ENCODE measurements around the gene DPP6. TPM values are rescaled to one million over a fixed set of nuclear protein-coding genes. Genes with fewer than 3 reads are reported as not detected.

DPP6 gene
- total RNA-seq, 1 donor from 2014 or later = 1.4 TPM

GRCh38 chr7:154873500-154874121 is 821.4 kb downstream of the DPP6 start:
- Mint-ChIP-seq H3K27ac (ENCODE audit: unreplicated experiment) (no peak overlapping the region), H3K9me3 (ENCODE audit: unreplicated experiment) (no peaks in the 10 kb centered on the region), H3K4me1 (ENCODE audit: unreplicated experiment) (peaks cover 6% of the 10 kb centered on the region), H3K4me3 (ENCODE audit: unreplicated experiment) (no peak overlapping the region), H3K36me3 (ENCODE audit: low read depth, unreplicated experiment) (peaks cover 4% of the 10 kb centered on the region), H3K27me3 (ENCODE audit: unreplicated experiment) (peaks cover 13% of the 10 kb centered on the region)
- no peak for DNase-seq (ENCODE audit: low spot score)
- no peak for TF ChIP-seq CTCF (IDR thresholded peaks at IDR 0.05; ENCODE audit: unreplicated experiment)

DNA sequence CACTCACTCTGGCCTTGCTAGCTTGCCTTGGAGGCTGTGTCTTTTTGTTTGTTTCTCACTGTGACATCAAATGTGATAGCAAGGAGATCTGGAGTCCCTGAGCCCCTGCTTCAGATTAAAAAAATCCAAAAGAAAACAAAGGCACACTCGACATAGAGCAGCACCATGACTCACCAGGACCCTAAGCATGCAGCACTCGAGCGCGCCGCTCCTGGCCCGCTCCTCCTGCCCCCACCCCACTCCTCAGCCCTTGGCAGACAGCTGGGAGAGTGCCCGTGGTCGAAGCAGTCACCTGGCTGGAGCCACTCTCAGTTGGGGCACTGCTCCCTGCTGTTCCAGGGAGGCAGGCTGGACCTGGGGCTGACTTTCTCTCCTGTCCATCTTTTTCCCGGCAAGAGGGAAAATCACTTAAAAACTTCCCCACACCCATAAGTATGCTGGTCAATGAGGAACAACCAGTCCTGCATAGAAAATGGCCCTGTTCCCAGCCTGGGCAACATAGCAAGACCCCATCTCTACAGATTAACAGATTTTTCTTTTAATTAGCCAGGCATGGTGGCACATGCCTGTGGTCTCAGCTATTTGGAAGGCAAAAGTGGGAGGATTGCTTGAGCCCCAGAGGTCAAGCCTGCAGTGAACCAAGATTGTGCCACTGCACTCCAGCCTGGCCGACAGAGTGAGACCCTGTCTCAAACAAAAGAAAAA is 822.4 kb downstream of the DPP6 start:
- H3K36me3 Mint-ChIP-seq (ENCODE audit: low read depth, unreplicated experiment) = peaks cover 4% of the 10 kb centered on the region
- no peak overlapping the region for H3K4me3 Mint-ChIP-seq (ENCODE audit: unreplicated experiment)
- H3K27me3 Mint-ChIP-seq (ENCODE audit: unreplicated experiment) = peaks cover 10% of the 10 kb centered on the region
- H3K9me3 Mint-ChIP-seq (ENCODE audit: unreplicated experiment) = no peaks in the 10 kb centered on the region
- TF ChIP-seq CTCF (IDR thresholded peaks at IDR 0.05; ENCODE audit: unreplicated experiment) = no peak
- H3K27ac Mint-ChIP-seq (ENCODE audit: unreplicated experiment) = no peak overlapping the region
- DNase-seq (ENCODE audit: low spot score) = no peak
- H3K4me1 Mint-ChIP-seq (ENCODE audit: unreplicated experiment) = peaks cover 4% of the 10 kb centered on the region

GRCh38 chr7:154875297-154875696 is 823.1 kb downstream of the DPP6 start:
- H3K36me3 Mint-ChIP-seq (ENCODE audit: low read depth, unreplicated experiment) = peaks cover 4% of the 10 kb centered on the region
- DNase-seq (ENCODE audit: low spot score) = no peak
- H3K4me1 Mint-ChIP-seq (ENCODE audit: unreplicated experiment) = peaks cover 4% of the 10 kb centered on the region
- TF ChIP-seq CTCF (IDR thresholded peaks at IDR 0.05; ENCODE audit: unreplicated experiment) = no peak
- no peak overlapping the region for H3K27ac Mint-ChIP-seq (ENCODE audit: unreplicated experiment)
- H3K9me3 Mint-ChIP-seq (ENCODE audit: unreplicated experiment) = no peaks in the 10 kb centered on the region
- H3K27me3 Mint-ChIP-seq (ENCODE audit: unreplicated experiment) = peaks cover 10% of the 10 kb centered on the region
- H3K4me3 Mint-ChIP-seq (ENCODE audit: unreplicated experiment) = no peak overlapping the region

DNA sequence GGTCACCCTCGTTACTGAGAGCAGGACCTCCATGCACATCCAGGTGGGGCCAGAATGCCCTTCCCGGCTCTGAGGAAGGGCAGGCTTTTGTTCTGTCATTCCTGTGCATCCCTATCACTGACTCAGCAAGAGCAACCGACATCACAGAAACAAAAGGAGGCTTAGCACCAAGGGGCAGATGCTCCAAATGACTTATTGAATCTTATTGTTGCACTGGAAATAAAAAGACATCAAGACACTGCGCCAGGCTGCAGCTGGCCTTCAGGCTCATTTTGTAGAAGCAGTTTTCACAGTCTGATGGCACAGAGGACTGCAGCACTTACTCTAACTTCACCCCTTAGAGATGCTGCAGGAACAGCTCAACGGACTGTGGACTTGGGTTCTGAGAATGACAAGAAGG is 824.3 kb downstream of the DPP6 start:
- Mint-ChIP-seq H3K4me1 (ENCODE audit: unreplicated experiment) (no peaks in the 10 kb centered on the region), H3K4me3 (ENCODE audit: unreplicated experiment) (no peak overlapping the region), H3K27ac (ENCODE audit: unreplicated experiment) (no peak overlapping the region), H3K9me3 (ENCODE audit: unreplicated experiment) (no peaks in the 10 kb centered on the region), H3K36me3 (ENCODE audit: low read depth, unreplicated experiment) (peaks cover 4% of the 10 kb centered on the region), H3K27me3 (ENCODE audit: unreplicated experiment) (peaks cover 10% of the 10 kb centered on the region)
- no peak for TF ChIP-seq CTCF (IDR thresholded peaks at IDR 0.05; ENCODE audit: unreplicated experiment)
- no peak for DNase-seq (ENCODE audit: low spot score)

- no peak for DNase-seq (ENCODE audit: low spot score)
- TF ChIP-seq CTCF (IDR thresholded peaks at IDR 0.05; ENCODE audit: unreplicated experiment) = no peak
- Mint-ChIP-seq H3K27ac (ENCODE audit: unreplicated experiment) (no peak overlapping the region), H3K9me3 (ENCODE audit: unreplicated experiment) (no peaks in the 10 kb centered on the region), H3K4me1 (ENCODE audit: unreplicated experiment) (no peaks in the 10 kb centered on the region), H3K27me3 (ENCODE audit: unreplicated experiment) (peaks cover 13% of the 10 kb centered on the region), H3K4me3 (ENCODE audit: unreplicated experiment) (no peak overlapping the region), H3K36me3 (ENCODE audit: low read depth, unreplicated experiment) (peaks cover 4% of the 10 kb centered on the region)
Measured at GRCh38 chr7:154877031-154877430, 824.8 kb downstream of the DPP6 start.
